ENCODE measurements around the gene LIN7C.

LIN7C gene

DNA sequence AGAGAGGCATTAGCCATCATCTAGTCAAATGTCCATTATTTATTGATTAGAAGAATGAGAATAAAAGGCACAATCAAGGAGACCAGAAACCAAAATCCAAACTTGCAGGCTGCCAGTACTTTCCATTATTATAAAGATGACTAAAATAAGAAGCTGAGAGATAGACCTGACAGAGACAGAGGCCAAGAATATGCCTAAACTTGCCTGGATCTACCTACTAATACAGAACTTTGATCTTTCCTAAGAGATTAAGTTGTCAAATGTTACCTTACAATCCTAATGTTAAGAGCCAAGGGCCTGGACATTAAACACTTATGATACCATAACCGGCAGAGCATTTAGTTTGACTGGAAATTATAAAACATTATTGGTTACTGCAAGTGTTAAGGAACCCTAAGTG, 40.2 kb downstream of the LIN7C start:
- Histone ChIP-seq H3K9me3 (ENCODE audit: severe bottlenecking) (no peaks in the 10 kb centered on the region), H3K27ac (ENCODE audit: poor library complexity, severe bottlenecking) (peak overlapping the region; percentile 91), H3K36me3 (ENCODE audit: low read depth) (no peaks in the 10 kb centered on the region), H3K4me3 (ENCODE audit: severe bottlenecking) (no peak overlapping the region), H3K4me1 (ENCODE audit: insufficient read depth, poor library complexity, severe bottlenecking) (peaks cover 79% of the 10 kb centered on the region), H3K27me3 (ENCODE audit: insufficient read depth, poor library complexity, severe bottlenecking) (no peaks in the 10 kb centered on the region)
- no peak for ATAC-seq (ENCODE audit: low read depth)
- TF ChIP-seq, protein P1, sequence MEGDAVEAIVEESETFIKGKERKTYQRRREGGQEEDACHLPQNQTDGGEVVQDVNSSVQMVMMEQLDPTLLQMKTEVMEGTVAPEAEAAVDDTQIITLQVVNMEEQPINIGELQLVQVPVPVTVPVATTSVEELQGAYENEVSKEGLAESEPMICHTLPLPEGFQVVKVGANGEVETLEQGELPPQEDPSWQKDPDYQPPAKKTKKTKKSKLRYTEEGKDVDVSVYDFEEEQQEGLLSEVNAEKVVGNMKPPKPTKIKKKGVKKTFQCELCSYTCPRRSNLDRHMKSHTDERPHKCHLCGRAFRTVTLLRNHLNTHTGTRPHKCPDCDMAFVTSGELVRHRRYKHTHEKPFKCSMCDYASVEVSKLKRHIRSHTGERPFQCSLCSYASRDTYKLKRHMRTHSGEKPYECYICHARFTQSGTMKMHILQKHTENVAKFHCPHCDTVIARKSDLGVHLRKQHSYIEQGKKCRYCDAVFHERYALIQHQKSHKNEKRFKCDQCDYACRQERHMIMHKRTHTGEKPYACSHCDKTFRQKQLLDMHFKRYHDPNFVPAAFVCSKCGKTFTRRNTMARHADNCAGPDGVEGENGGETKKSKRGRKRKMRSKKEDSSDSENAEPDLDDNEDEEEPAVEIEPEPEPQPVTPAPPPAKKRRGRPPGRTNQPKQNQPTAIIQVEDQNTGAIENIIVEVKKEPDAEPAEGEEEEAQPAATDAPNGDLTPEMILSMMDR (IDR thresholded peaks at IDR 0.05; ENCODE audit: poor library complexity, severe bottlenecking) = no peak
- DNase-seq (ENCODE audit: low spot score) = no peak

DNA sequence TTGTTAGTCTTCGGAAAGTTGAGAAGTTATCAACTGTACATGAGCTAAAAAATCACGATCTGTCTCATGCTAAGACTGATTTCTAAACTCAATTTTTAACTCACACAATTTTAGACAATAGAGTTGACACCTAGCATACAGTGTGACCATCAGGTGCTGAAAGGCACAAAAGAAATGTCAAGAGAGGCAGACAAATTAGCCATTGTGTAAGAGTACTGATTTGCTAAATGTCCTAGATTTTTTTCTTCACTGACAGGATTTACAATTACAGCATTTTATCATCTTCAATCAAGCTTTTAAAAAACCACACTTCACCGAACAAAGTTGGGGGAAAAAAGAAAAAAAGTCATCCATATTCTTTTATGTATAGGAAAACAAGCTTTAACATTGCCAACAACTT, 40.9 kb downstream of the LIN7C start:
- no peaks in the 10 kb centered on the region for H3K27me3 ChIP-seq (ENCODE audit: insufficient read depth, poor library complexity, severe bottlenecking)
- no peaks in the 10 kb centered on the region for H3K9me3 ChIP-seq (ENCODE audit: severe bottlenecking)
- DNase-seq (ENCODE audit: low spot score) = no peak
- no peaks in the 10 kb centered on the region for H3K36me3 ChIP-seq (ENCODE audit: low read depth)
- peaks cover 79% of the 10 kb centered on the region for H3K4me1 ChIP-seq (ENCODE audit: insufficient read depth, poor library complexity, severe bottlenecking)
- no peak overlapping the region for H3K4me3 ChIP-seq (ENCODE audit: severe bottlenecking)
- no peak for ATAC-seq (ENCODE audit: low read depth)
- peak overlapping the region; percentile 91 for H3K27ac ChIP-seq (ENCODE audit: poor library complexity, severe bottlenecking)
- TF ChIP-seq, protein P1 (IDR thresholded peaks at IDR 0.05; ENCODE audit: poor library complexity, severe bottlenecking) = no peak

DNA sequence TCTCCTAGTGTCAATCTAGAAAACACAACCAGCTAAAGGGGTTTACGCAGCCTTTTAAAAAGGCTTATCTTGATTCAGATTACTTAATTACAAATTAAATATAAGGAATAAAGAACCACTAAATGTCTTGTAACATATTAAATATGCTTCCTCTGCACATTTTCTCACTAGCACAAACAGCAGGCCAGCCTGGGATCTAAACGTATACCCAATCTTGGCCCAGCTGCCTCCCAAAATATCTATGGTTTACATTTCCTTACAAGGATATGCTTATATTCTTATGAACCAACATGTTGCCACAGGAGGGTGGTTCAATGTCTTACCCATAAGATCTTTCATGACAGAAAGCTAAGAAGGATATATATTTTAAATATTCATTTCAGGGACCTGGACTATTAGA, 41.7 kb downstream of the LIN7C start:
- no peaks in the 10 kb centered on the region for H3K27me3 ChIP-seq (ENCODE audit: insufficient read depth, poor library complexity, severe bottlenecking)
- H3K4me3 ChIP-seq (ENCODE audit: severe bottlenecking) = no peak overlapping the region
- peaks cover 74% of the 10 kb centered on the region for H3K4me1 ChIP-seq (ENCODE audit: insufficient read depth, poor library complexity, severe bottlenecking)
- no peak for ATAC-seq (ENCODE audit: low read depth)
- no peak for DNase-seq (ENCODE audit: low spot score)
- peak overlapping the region; percentile 91 for H3K27ac ChIP-seq (ENCODE audit: poor library complexity, severe bottlenecking)
- no peaks in the 10 kb centered on the region for H3K36me3 ChIP-seq (ENCODE audit: low read depth)
- TF ChIP-seq, protein P1 (IDR thresholded peaks at IDR 0.05; ENCODE audit: poor library complexity, severe bottlenecking) = no peak
- H3K9me3 ChIP-seq (ENCODE audit: severe bottlenecking) = no peaks in the 10 kb centered on the region

DNA sequence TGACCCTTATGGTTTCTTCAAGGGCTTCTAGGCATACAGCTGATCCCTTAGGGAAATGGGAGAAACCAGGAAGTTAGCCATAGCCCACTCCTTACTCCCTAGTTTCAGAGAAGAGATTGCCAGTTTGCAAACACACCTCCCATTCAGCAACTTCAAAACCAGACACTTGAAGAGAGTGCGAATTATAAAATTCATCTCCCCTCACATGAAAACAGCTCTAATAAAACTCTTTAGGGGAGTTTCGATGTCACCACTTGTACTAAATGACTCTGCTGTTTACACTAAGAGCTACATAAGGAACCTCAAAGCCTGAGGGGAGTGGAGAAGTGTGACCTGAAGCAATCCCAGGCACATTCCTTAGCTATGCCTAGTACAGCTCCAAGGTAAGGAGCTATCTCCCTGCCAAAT, 42.3 kb downstream of the LIN7C start:
- Histone ChIP-seq H3K4me3 (ENCODE audit: severe bottlenecking) (no peak overlapping the region), H3K9me3 (ENCODE audit: severe bottlenecking) (no peaks in the 10 kb centered on the region), H3K36me3 (ENCODE audit: low read depth) (no peaks in the 10 kb centered on the region), H3K27me3 (ENCODE audit: insufficient read depth, poor library complexity, severe bottlenecking) (no peaks in the 10 kb centered on the region), H3K4me1 (ENCODE audit: insufficient read depth, poor library complexity, severe bottlenecking) (peaks cover 68% of the 10 kb centered on the region), H3K27ac (ENCODE audit: poor library complexity, severe bottlenecking) (peak overlapping the region; percentile 91)
- DNase-seq (ENCODE audit: low spot score) (no peak), ATAC-seq (ENCODE audit: low read depth) (peak; percentile 73)
- TF ChIP-seq, protein P1 (IDR thresholded peaks at IDR 0.05; ENCODE audit: poor library complexity, severe bottlenecking) = no peak

DNA sequence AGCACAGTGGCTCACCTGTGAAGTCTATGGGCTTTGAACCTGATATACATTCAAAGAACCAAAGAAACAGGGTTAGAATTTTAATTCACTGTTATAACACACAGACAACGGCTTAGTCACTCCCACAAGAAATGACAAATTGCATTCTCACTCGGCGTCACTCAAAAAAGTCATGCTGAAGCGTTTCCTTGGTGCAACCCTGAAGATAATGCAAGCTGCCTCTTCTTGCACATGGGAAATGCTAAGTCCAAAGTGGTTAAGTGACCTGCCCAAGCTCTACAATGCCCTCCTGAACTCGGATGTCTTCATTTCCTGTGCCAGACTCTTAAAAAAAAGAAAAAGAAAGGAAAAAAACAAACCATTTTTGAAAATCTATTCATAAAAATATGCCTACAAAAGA, 44.0 kb downstream of the LIN7C start:
- TF ChIP-seq, protein P1 (IDR thresholded peaks at IDR 0.05; ENCODE audit: poor library complexity, severe bottlenecking) = no peak
- ATAC-seq (ENCODE audit: low read depth) (no peak), DNase-seq (ENCODE audit: low spot score) (no peak)
- no peaks in the 10 kb centered on the region for H3K27me3 ChIP-seq (ENCODE audit: insufficient read depth, poor library complexity, severe bottlenecking)
- H3K4me3 ChIP-seq (ENCODE audit: severe bottlenecking) = no peak overlapping the region
- H3K27ac ChIP-seq (ENCODE audit: poor library complexity, severe bottlenecking) = peak overlapping the region; percentile 91
- H3K4me1 ChIP-seq (ENCODE audit: insufficient read depth, poor library complexity, severe bottlenecking) = peaks cover 56% of the 10 kb centered on the region
- no peaks in the 10 kb centered on the region for H3K9me3 ChIP-seq (ENCODE audit: severe bottlenecking)
- H3K36me3 ChIP-seq (ENCODE audit: low read depth) = no peaks in the 10 kb centered on the region

Data from RWPE2 (cell line).